CD4-positive, alpha-beta T cell treated with Interleukin-21 for 1 hour (primary cell): ENCODE data around the gene IZUMO2.
"Not testable (repeated sequence)": the region's sequence is repeated elsewhere in the genome, so short reads cannot be mapped to it uniquely, and the experiment has no call there.

Experiments used
- DNase-seq: peaks from one replicate; pipeline ENCODE4 v3.0.0-alpha.2; 2020

The IZUMO2 gene

DNA sequence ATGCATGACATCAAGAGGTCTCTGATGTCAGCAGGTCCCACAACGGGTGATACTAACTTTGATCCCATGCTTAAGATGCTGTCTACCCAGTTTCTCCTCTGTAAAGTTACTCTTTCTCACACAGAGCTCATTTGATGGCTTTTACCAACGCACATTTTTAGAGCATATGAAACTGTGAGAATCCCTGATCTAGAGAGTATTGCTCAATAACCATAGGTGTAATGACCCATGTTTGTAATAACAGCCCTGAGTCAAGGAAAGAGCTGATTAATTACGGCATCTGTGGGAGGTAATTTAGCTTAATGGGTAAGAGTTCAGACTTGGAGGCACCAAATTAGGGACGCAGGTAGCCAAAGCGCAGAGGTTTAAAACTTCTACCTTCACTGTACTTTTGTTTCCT is 18.0 kb upstream of the IZUMO2 start:
- DNase-seq = no peak

DNA sequence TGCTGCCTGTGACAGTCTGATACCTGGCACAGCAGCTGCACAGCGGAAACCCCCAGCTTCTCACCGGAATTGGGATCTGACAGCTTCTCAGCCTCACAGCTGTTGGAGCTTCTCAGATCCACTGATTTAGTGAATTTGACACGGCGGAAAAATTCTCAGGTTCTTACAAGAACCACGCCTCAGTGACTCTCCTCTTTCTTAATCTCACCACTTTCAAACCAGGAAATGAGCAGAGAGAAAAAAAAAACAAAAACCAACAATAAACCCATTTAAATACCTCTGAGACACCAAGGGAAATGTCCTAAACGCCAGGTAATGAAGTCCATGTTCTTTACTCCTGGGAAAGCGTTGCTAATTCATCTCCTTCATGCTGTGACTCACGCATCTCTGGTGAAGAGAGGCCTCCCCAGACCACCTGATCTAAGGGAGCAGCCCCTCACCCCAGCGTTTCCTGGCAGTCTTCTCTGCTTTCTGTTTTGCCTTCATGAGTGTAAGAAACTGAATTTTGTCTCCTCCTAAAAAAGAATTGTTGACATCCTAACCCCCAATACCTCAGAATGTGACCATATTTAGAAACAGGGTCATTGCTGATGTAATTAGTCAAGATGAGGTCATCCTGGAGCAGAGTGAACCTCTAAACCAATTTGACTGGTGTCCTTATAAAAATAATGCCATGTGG is 15.9 kb upstream of the IZUMO2 start:
- no peak for DNase-seq

DNA sequence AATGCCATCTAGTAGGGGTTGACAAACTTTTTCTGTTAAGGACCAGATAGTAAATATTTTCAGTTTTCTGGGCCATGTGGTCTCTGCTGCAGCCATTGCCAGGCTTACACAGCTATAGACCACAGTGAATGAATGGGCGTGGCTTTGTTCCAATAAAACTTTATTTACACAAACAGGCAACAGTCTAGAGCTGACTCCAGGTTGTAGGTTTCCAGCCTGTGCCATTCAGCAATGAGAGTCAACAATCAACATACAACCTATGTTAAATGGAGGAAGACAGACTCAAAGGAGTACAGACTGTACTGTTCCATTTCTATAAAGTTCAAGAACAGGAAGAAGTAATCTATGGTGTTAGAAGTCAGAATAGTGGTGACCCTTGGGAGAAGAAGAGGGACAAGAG is 15.2 kb upstream of the IZUMO2 start:
- DNase-seq = no peak

DNA sequence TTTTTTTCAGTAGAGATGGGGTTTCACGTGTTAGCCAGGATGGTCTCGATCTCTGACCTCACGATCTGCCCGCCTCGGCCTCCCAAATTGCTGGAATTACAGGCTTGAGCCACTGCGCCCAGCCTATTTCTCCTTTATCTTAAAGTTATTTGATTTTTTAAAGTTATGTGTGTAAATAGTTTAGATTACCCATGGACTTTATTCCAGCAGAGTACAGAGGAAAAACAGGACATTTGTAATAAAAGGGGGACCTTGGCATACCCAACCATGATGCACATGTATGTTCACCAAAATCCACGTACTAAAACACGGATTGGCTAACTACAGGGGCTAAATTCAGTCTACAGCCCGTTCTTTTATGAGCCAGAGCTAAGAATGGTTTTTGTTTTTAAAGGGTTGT is 13.7 kb upstream of the IZUMO2 start:
- no peak for DNase-seq

DNA sequence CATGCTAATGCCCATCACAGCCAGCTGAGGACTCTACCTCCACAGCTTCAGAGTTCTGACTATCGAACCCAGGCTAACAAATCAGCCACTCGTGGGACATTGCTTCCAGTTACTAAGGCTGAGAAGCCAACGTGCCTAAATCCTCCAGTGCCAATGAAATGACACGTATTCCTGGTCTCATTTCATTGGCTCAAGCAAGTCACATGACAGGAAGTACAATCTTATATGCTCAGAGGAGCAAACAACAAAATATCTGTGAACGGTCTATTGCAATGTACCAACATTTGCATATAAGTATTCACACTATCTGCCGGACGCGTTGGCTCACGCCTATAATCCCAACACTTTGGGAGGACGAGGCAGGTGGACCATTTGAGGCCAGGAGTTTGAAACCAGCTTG is 12.8 kb upstream of the IZUMO2 start:
- DNase-seq = no peak

DNA sequence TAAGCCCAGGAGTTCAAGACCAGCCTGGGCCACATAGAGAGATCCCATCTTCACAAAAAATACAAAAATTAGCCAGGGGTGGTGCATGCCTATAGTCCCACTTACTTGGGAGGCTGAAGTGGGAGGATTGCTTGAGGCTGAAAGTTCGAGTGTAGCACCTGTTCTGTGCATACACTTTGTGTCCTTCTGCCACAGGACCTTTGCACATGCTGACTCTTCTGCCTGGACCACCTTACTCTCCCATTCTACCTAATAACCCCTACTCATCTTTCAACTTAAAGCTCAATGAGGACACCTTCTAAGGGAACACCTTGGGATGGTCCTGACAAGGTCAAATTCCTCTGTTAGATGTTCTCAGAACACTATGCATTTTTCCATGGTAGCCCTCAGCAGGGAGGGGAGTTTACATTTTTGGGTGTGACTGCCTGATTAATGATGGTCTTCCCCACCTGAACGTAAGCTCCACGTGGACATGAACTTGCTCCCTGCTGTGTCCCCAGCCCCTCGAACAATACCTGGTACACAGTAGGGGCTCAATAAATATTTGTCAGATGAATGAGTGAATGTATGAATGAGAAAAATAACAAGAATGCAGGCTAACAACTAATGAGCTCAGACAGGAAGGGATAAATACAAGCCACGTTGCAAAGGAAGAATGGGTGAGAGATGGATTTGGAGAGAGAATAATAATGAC is 11.2 kb upstream of the IZUMO2 start:
- no peak for DNase-seq

DNA sequence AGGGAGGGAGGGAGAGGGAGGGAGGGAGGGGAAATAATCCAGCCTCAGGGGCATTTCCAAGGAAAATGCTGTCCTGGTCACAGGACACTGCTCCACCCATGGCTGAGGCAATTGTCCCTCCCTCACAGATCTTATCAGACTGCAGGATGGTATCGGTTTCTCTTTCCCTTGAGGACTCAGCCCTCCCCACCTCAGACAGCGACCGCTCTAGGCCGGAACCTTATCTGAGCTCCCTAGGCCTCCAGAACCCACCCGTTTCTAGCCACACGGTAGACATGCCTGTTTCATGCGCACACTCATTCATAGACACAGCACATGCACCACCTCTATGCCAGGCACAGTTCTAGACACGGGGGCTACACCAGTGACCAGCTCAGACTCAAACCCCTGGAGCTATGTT is 10.0 kb upstream of the IZUMO2 start:
- DNase-seq = peak; percentile 2

DNA sequence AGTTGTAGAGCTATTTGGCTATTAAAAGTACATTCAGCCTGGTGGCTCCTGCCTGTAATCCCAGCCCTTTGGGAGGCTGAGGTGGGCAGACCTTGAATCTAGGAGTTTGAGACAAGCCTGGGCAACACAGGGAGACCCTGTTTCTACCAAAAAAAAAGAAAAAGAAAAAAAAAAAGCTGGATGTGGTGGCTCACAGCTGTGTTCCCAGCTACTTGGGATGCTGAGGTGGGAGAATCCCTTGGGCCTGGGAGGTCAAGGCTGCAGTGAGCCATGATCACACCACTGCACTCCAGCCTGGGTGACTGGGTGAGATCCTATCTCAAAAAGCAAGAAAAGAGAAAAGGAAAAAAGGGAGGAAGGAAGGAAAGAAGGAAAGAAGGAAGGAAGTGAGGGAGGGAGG is 9.6 kb upstream of the IZUMO2 start:
- DNase-seq = no peak

DNA sequence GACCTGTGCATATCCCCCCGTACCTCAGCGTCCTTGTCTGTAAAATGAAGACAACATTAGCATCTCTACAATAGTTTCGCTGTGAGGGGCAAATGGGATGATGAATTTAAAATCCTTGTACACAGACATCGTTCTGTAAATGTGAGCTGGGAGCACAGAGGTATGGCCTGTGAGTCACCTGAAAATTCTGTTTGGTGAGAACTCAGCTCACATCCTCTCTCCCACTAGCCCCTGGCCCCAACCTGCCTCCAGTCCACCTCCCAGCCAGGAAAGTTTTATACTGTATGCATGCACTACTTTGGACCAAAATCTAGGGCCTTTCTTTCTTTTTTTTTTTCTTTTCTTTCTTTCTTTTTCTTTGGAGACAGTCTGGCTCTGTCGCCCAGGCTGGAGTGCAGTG is 8.7 kb upstream of the IZUMO2 start:
- DNase-seq = no peak

DNA sequence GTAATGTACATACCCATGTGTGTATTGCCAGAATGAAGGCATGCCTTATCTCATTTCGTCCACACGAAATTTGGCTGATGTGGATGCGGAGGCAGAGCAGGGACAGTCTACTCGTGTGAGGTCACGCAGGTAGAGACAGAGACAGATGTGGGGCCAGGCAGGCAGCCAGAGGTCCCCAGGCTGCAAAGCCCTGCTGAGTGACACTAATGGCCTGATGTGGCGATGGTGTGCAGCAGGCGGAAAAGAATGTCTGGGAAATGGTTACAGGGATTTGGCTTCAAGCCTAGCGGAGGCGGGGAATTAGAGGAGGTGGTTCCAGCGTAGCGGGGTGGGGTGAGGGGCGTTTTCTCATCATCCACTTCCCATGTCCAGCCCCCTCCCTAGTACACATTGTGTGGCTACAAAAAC is 4.2 kb upstream of the IZUMO2 start:
- DNase-seq = no peak

DNA sequence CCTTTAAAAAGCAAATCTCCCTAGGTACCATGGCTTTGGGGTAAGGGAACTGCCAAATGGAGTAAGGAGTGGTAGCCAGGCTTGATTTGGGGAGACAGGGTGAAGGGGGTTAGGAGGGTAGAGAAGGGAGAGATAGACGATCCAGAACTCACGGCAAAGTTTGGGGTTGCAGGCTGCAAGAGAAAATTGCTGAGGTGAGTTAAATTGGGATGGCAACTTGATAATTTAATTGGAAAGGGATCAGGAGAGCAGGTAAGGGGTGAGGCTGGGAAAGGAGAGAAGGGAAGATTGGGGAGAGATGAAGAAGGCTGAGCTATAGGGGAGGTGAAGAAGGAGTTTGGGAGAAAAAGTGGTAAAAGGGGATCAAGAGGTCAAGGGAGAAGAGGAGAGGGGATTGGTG is 4.0 kb downstream of the IZUMO2 start:
- DNase-seq = no peak

DNA sequence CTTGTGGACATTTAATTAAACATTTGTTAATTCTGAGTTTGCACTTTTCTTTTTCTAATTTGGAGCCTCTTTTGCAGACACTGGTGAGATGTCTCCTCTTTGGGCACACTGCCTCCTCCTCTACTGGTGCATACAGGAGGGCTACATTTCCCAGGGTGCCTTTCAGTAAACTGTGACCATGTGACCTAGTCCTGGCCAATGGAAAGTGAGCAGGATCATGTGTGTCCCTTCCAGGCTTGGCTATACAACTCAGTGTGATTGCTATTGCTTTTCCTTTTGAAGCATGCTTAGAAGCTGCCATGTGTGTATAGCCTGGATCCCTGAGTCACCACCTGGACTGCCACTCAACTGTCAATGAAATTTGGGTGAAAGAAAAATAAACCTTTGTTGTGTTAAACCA is 4.5 kb downstream of the IZUMO2 start:
- DNase-seq = no peak

DNA sequence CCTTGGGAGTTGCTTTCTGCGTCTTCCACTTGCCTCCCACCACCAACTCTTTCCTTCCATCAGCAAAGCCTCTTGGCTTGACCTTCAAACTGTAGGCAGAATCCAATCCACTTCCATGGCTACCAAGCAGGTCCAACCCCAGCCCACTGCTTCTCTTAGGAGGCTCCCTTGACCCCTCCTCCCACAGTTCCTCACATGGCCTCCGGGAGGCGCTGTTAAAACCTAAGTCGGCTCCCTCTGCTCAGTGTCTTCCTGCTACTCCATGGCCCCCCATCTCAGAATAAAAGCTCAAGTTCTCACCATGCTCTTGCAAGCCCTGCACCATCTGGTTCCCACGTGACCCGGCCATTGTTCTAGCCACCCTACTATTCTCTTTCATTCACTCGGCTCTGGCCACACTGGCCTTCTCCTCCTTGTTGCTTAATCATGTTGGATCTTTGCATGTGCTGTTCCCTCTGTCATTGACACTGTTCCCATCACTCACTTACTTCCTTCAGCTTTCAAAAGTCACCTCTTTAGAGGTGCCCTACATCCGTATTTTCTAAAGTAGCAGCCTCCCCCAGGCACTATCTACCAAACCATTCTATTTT is 7.5 kb downstream of the IZUMO2 start:
- no peak for DNase-seq

DNA sequence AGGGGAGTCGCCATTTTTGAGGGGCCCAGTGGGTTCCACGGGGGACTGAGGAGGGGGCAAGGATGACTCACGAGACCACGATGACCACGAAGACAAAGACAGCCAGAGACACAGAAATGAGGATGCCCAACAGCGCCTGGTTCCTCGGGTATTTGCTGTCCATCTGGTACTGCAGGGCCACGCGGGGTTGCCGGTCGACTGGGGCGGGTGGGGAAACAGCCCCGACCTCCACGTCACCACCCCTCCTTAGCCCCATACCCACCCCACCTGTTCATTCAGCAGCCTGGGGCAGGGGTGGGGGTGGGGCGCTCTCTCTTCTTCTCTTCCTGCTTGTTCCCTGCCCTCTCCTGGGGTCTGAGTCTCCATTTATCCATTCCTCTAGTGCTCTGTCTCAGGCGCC is 8.6 kb downstream of the IZUMO2 start:
- DNase-seq = no peak

DNA sequence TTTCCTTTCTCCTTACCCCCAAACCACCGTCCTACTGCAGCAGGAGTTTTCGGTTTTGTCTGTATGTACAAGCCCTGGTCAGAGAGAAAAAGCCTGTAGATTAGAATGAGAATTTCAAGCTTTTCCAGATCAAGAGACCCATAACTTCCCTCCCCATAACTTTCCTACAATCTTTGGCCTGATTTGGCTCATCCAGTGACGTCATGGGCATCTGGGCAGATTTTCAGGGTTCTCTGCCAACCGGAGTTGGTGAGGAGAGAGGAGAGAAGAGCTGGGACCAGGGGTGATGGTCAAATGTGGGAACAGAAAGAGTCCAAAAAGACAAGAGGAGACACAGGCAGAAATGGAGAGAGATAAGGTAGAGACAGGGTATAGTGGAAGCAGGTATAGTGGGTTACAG is 10.5 kb downstream of the IZUMO2 start:
- DNase-seq = no peak

DNA sequence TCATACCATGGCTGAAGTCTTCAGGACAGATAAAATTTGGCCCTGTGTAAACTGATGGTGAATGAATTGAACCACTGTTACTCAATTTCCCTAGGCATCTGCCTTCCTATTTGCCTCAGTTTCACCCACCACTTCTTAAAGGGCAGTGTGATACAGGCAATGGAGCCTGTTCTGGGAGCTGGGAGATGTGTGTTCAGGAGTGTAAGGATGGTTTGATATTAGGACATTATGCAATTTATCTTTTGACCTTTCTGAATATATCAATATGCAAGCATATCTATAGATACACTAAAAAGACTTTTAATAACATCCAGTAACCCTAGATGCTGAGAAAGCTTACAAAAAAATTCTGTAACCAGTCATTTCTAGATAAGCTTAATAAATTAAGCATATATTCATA is 14.6 kb downstream of the IZUMO2 start:
- no peak for DNase-seq

DNA sequence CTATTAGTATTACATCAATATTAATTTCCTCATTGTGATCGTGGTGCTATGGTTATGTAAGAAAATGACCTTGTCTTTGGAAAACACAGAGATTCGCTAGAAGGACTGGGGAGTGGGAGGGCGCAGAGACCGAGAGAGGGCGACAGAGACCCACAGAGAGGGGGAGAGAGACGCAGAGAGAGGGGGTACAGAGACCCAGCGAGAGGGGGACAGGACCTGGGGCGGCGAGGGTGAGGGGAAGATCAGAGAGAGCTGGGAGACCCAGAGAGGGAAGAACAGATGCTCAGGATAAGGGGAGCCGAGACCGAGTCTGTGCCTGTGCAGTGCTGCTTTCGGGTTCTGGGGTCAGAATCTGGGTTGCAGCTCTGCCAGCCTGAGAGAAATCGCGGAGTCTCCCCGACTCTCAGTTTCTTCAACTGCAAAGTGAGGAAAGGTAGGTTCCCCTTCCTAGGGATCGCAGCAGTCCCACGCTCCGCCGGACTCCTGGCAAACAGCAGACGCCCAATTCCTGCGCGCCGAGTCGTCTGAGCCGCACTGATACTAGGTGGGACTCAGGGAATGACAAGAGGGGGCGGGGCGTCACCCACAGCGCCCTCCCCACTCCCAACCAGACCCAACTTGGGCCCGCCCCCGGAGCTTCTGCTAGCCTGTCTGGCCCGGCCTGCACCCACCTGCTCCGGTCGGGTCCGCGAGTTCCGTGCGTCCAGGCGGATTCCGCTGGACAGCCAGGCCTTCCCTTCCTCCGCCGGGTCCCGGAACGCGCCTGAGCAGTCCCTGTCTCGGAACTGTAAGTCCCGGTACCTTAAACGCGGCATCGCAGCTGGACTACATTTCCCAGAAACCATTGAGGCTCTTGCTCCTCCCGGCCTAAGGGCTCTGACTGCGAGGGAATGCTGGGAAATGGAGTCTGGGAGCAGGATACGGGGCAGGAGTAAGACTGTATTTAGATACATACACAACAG is 15.3 kb downstream of the IZUMO2 start:
- peak; percentile 77 for DNase-seq

DNA sequence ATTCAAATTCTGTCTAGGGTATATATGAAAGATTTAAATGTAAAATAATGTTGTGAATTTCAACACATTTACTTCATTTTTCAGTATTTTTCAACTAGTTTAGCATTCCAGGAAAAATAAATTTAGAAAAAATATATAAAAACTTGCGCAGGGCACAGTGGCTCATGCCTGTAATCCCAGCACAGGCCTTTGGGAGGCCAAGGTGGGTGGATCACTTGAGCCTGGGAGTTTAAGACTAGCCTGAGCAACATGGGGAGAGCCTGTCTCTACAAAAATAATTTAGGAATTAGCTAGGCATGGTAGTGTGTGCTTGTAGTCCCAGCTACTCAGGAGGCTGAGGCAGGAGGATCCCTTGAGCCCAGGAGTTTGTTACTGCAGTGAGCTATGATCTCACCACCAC is 21.2 kb downstream of the IZUMO2 start:
- not testable (repeated sequence) for DNase-seq

DNA sequence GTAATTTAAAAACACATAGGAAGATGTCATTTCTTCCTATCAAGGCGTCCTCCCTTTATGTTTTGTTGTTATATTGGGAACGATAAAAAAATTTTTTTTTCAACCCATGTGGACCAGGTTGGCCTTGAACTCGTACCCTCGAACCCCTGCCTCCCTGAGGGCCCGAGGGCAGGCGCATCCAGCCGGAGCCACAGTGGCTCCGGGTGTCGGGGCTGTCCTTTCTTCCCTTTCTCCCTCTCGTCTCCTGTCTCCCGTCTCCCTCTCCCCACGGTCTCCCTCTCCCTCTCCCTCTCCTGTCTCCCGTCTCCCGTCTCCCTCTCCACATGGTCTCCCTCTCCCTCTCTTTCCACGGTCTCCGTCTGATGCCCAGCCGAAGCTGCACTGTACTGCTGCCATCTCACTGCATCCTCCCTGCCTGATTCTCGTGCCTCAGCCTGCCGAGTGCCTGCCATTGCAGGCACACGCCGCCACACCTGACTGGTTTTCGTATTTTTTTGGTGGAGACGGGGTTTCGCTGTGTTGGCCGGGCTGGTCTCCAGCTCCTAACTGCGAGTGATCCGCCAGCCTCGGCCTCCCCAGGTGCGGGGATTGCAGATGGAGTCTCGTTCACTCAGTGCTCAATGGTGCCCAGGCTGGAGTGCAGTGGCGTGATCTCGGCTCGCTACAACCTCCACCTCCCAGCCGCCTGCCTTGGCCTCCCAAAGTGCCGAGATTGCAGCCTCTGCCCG is 22.8 kb downstream of the IZUMO2 start:
- DNase-seq = not testable (repeated sequence)

DNA sequence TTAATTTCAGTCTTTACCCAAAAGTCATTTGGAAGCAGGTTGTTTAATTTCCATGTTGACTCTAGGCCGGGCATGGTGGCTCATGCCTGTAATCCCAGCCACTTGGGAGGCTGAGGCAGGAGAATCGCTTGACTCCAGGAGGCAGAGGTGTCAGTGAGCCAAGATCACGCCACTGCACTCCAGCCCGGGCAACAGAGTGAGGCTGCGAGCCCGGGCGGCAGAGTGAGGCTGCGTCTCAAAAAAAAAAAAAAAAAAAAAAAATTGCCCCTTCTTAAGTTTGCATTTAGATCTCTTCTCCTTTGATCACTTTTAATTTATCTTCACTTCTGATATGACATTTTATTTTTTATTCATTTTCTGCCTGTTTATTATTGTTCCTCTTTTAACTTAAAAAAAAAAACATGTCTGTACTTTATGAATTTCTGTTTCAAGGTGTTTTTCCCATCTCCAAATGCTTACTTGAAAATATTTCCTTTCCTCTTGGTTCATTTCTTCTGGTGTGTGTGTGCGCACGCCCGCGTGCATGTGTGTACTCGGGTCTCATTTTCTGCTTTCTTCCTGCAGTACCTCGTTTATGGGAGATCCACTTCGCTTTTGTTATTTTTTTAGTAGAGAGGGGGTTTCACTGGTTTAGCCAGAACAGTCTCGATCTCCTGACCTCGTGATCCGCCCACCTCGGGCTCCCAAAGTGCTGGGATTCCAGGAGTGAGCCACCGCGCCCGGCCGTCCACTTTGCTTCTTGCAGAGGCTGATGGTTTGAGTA is 26.3 kb downstream of the IZUMO2 start:
- DNase-seq = peak; percentile 12

DNA sequence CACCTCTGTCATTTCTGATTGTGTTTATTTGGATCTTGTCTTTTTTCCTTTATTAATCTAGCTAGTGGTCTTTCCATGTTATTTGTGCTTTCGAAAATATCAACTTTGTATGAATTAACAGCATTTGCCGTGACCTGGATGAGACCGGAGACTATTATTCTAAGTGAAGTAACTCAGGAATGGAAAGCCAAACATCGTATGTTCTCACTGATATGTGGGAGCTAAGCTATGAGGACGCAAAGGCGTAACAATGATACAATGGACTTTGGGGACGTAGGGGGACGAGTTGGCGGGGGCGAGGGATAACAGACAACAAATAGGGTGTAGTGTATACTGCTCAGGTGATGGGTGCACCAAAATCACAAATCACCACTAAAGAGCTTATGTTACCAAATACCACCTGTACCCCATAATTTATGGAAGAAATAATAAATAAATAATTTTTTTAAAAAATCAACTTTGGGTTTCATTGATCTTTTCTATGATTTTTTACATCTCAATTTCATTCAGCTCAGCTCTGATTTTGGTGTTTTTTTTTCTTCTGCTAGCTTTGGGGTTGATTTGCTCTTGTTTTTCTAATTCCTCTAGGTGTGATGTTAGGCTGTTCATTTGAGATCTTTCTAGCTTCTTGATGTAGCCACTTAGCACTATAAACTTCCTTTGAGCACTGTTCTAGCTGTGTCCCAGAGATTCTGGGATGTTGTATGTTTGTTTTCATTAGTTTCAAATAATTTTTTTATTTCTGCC is 27.1 kb downstream of the IZUMO2 start:
- DNase-seq = peak; percentile 1
